Duodenal mucosa (tissue), 2 donors: ENCODE data around the gene ACR.

Experiments used
- H3K27ac ChIP-seq: one replicate; pipeline ENCODE4 v1.7.0; 2013; ENCODE audit warnings: low read depth, low read length
- H3K27me3 ChIP-seq, 2 donors: one replicate each; pipeline ENCODE4 v1.7.0; 2013; ENCODE audit warnings: low read length in 2 of 2, control low read depth in 1 of 2; ENCODE audit not compliant: insufficient read depth in 2 of 2, control insufficient read depth in 1 of 2
- H3K36me3 ChIP-seq, 2 donors: one replicate each; pipeline ENCODE4 v1.7.0; 2013; ENCODE audit warnings: low read length in 2 of 2, control low read depth in 1 of 2; ENCODE audit not compliant: insufficient read depth in 2 of 2, control insufficient read depth in 1 of 2
- H3K4me1 ChIP-seq, 2 donors: one replicate each; pipeline ENCODE4 v1.7.0; 2013; ENCODE audit warnings: low read length in 2 of 2, control low read depth in 1 of 2; ENCODE audit not compliant: insufficient read depth in 2 of 2, control insufficient read depth in 1 of 2
- H3K4me3 ChIP-seq, 2 donors: one replicate each; pipeline ENCODE4 v1.7.0; 2013; ENCODE audit warnings: low read length in 2 of 2, low read depth in 1 of 2
- H3K9ac ChIP-seq, 2 donors: one replicate each; pipeline ENCODE4 v1.7.0; 2013; ENCODE audit warnings: low read length in 2 of 2, low read depth in 1 of 2
- H3K9me3 ChIP-seq, 2 donors: one replicate each; pipeline ENCODE4 v1.7.0; 2013; ENCODE audit warnings: low read length in 2 of 2, control low read depth in 1 of 2; ENCODE audit not compliant: control insufficient read depth in 1 of 2

Gene ACR

DNA sequence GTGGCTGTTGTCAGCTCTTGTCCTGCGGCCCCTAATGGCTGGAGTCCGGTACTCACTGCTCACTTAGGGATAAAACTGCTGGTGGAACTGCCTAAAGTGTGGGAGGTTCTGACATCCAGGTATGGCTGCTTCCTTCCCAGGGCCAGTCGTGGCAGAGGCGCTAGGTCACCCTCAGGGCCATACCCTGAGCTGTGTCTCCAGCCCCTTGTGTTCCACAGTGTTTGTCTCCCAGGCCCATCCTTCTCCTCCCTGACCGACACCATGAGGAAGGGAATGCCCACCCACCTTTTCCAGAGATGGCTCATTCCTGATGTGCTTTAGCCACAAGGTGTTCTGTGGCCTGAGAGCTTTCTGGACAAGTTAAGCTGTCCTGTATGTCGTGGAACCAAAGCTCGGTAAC, 12.4 kb upstream of the ACR start:
- Histone ChIP-seq H3K4me1 (peaks cover 0 to 10% of the 10 kb centered on the region in 2 donors), H3K4me3 (no peak overlapping the region), H3K9me3 (no peaks in the 10 kb centered on the region), H3K36me3 (no peaks in the 10 kb centered on the region), H3K27ac (no peak overlapping the region), H3K9ac (no peak overlapping the region), H3K27me3 (no peaks in the 10 kb centered on the region)

- Histone ChIP-seq H3K4me3 (no peak overlapping the region), H3K27me3 (no peaks in the 10 kb centered on the region), H3K9me3 (no peaks in the 10 kb centered on the region), H3K9ac (no peak overlapping the region), H3K4me1 (peaks cover 0 to 10% of the 10 kb centered on the region in 2 donors), H3K36me3 (no peaks in the 10 kb centered on the region), H3K27ac (no peak overlapping the region)
Observed at GRCh38 chr22:50726643-50727340, 11.2 kb upstream of the ACR start.

DNA sequence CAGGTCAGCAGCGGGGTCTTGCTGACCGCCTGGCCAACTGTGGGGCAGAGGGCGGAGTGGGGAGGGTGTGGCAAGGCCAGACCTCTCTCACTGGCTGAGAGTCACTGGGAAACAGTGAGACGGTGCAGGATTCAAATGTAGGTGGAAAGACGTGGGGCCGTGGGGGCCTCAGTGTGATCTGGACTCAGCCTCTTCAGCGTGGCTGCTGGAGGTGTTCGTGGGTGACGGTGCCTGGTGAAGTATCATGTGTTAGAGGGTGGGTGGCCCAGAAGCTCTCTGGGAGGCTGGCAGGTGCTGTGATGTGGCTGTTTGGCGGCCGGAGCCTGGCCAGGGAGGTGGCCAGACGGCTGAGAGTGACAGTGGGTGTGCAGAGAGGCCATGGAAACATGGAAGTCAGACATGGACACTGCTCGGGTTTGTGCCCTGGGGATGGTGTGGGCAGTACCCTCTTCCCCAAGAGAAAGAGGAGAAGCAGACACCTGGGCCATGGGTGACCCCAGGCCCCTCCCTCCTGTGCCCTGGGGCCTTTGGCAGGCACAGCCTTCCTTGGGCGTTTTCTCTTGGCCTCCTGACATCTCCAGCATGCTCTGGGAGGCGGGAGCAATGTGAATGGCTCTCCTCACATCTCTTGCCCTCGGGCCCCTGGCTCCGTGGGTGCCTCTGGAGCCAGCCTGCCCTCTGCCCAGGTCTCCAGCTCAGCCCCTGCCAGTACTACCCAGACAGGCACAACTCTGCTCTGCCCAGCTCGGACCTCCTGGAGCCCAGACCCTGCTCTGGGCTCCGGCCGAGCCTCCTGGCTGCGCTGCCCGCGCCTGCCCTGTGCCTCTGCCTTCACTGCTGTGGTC, 10.1 kb upstream of the ACR start:
- H3K27me3 ChIP-seq = no peaks in the 10 kb centered on the region
- H3K4me1 ChIP-seq = peaks cover 0 to 14% of the 10 kb centered on the region in 2 donors
- H3K9ac ChIP-seq = no peak overlapping the region
- H3K4me3 ChIP-seq = no peak overlapping the region
- H3K9me3 ChIP-seq = no peaks in the 10 kb centered on the region
- H3K36me3 ChIP-seq = no peaks in the 10 kb centered on the region
- H3K27ac ChIP-seq = no peak overlapping the region

DNA sequence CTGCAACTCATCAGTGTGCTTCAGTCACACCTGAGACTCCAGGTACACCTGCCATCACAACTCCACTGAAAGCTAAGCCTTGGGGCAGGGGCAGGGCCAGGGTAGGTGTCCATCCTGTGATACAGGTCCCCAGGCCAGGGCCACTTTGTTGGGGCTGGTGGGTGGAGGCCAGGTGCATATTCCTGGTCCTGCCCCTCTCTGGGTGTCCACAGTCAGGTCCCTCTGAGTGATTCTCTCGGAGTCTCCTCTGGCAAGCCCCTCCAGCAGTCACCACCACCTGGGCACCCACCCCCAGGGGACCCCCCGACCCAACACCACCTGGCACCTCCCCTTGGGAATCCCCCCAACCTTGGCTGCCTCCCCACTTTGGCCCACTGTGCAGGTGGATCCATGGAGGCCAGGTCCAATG, 9.5 kb upstream of the ACR start:
- Histone ChIP-seq H3K9ac (no peak overlapping the region), H3K4me1 (peaks cover 0 to 14% of the 10 kb centered on the region in 2 donors), H3K9me3 (no peaks in the 10 kb centered on the region), H3K27me3 (no peaks in the 10 kb centered on the region), H3K4me3 (no peak overlapping the region), H3K36me3 (no peaks in the 10 kb centered on the region), H3K27ac (no peak overlapping the region)

- Histone ChIP-seq H3K4me1 (peaks cover 0 to 14% of the 10 kb centered on the region in 2 donors), H3K27ac (no peak overlapping the region), H3K36me3 (no peaks in the 10 kb centered on the region)
Observed at GRCh38 chr22:50729391-50730012, 8.5 kb upstream of the ACR start.

GRCh38 chr22:50730013-50730891, 7.8 kb upstream of the ACR start:
- Histone ChIP-seq H3K4me1 (peaks cover 0 to 14% of the 10 kb centered on the region in 2 donors), H3K27ac (no peak overlapping the region), H3K9ac (no peak overlapping the region), H3K27me3 (no peaks in the 10 kb centered on the region), H3K36me3 (no peaks in the 10 kb centered on the region), H3K4me3 (no peak overlapping the region), H3K9me3 (no peaks in the 10 kb centered on the region)

More at GRCh38 chr22:50729391-50730012, 8.5 kb upstream of the ACR start:
- no peaks in the 10 kb centered on the region for H3K27me3 ChIP-seq
- H3K9ac ChIP-seq = no peak overlapping the region
- H3K4me3 ChIP-seq = no peak overlapping the region
- no peaks in the 10 kb centered on the region for H3K9me3 ChIP-seq

- H3K4me3 ChIP-seq = no peak overlapping the region
- H3K4me1 ChIP-seq = peaks cover 0 to 14% of the 10 kb centered on the region in 2 donors
- H3K9me3 ChIP-seq = no peaks in the 10 kb centered on the region
- H3K27ac ChIP-seq = no peak overlapping the region
- H3K36me3 ChIP-seq = no peaks in the 10 kb centered on the region
- H3K9ac ChIP-seq = no peak overlapping the region
- no peaks in the 10 kb centered on the region for H3K27me3 ChIP-seq
Observed at GRCh38 chr22:50730941-50731661, 6.9 kb upstream of the ACR start.

- H3K9me3 ChIP-seq = no peaks in the 10 kb centered on the region
- peaks cover 0 to 14% of the 10 kb centered on the region in 2 donors for H3K4me1 ChIP-seq
- H3K27me3 ChIP-seq = no peaks in the 10 kb centered on the region
- no peak overlapping the region for H3K27ac ChIP-seq
- H3K36me3 ChIP-seq = no peaks in the 10 kb centered on the region
- no peak overlapping the region for H3K4me3 ChIP-seq
- H3K9ac ChIP-seq = no peak overlapping the region
Observed at GRCh38 chr22:50731811-50732624, 6.0 kb upstream of the ACR start.

GRCh38 chr22:50732681-50733080, 5.3 kb upstream of the ACR start:
- H3K9ac ChIP-seq = no peak overlapping the region
- H3K4me3 ChIP-seq = no peak overlapping the region
- no peaks in the 10 kb centered on the region for H3K36me3 ChIP-seq
- H3K9me3 ChIP-seq = no peaks in the 10 kb centered on the region
- H3K4me1 ChIP-seq = peaks cover 0 to 14% of the 10 kb centered on the region in 2 donors
- H3K27me3 ChIP-seq = no peaks in the 10 kb centered on the region
- H3K27ac ChIP-seq = no peak overlapping the region
